Kidney capillary endothelial cell (primary cell): Measurements from ENCODE around the gene GGT5.
A peak's percentile ranks its signal among the peaks of the same experiment; 100 is the strongest.
"Not testable (repeated sequence)": the region's sequence is repeated elsewhere in the genome, so short reads cannot be mapped to it uniquely, and the experiment has no call there.

Experiments used
- DNase-seq: peaks from one replicate; pipeline ENCODE4 v3.0.0-alpha.2; 2018; ENCODE audit warnings: low spot score

The GGT5 gene

GRCh38 chr22:24263479-24263878 is 18.6 kb upstream of the GGT5 start:
- not testable (repeated sequence) for DNase-seq

- DNase-seq: not testable (repeated sequence)
Measured at GRCh38 chr22:24262185-24262749, 17.4 kb upstream of the GGT5 start.

- DNase-seq: peak; percentile 56
Measured at GRCh38 chr22:24259459-24259858, 14.6 kb upstream of the GGT5 start.

- DNase-seq: not testable (repeated sequence)
Measured at GRCh38 chr22:24256736-24257135, 11.9 kb upstream of the GGT5 start.

GRCh38 chr22:24256136-24256535 is 11.3 kb upstream of the GGT5 start:
- not testable (repeated sequence) for DNase-seq

DNA sequence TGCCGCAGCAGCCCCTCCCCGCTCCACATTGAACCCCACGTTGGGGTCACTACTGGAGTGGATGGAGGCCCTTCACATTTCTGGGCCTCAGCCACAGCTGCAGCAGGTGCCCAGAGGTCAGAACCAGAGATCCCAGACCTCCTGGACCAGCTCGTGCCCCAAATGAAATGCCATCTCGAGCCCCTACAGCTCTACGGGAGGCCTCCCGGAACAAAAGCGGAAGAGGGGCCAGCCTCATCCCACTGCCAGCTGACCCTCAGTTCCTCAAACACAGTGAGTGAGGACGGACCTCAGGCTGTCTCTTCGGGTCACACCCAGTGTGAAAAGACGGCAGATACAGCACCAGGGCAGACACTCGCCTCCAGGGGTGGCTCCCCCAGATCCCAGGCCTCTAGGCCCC is 8.2 kb upstream of the GGT5 start:
- DNase-seq: not testable (repeated sequence)

DNA sequence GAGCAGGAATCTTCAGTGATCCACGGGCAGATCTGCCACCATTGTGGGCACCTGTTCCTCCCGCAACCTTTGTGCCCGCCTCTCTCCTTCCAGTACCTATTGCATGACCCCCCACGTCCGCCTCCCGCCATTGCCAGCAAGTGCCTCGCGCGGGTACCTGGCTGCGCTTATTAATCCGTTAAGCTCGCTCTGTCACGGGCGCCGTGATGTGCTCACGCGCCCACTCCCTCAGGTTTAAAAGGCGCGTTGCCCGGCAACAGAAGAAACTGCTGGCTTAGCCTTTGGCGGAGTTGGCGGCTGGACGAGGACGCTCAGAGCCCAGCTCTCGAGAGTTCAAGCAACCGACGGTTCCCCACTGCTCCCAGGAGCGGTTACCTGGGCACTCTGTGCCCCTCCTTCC is 6.4 kb upstream of the GGT5 start:
- DNase-seq: not testable (repeated sequence)

DNA sequence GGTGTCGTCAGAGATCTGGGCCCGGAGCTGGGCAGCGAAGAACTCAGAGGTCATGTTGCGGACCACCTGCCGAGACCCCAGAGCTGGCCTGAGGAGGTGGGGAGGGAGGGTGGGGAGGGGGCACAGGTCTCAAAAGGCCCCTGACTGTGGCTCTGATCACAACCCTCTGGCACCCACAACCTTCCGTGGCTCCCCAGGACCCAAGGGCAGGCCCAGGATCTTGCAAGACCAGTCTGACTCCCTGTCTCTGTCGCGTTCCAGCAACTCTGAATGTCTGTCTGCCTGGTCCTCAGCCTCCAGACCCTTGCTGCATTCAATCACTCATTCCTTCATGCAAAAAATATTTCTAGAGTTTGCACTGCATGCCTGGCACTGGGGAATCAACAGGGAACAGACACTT is 4.5 kb upstream of the GGT5 start:
- DNase-seq: not testable (repeated sequence)

DNA sequence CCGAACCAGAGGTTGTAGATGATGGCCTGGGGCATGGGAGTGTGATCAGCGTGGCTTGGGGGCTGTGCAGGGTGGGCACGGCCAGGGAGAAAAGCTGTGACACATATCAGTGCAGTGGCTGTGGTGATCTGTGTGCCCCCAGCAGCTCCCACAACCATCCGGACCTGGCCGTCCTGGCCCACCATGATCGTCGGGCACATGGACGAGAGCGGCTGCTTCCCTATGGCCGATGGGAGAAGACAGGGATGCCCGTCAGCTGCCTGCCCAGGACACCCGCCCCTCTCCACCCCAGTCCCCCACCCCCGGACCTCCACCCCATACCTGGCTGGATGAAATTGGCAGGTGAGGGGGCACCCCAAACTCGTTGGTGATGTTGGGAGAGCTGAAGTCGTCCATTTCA is 3.7 kb upstream of the GGT5 start:
- DNase-seq: not testable (repeated sequence)

GRCh38 chr22:24247564-24248344 is 2.9 kb upstream of the GGT5 start:
- peak; percentile 84 for DNase-seq

DNA sequence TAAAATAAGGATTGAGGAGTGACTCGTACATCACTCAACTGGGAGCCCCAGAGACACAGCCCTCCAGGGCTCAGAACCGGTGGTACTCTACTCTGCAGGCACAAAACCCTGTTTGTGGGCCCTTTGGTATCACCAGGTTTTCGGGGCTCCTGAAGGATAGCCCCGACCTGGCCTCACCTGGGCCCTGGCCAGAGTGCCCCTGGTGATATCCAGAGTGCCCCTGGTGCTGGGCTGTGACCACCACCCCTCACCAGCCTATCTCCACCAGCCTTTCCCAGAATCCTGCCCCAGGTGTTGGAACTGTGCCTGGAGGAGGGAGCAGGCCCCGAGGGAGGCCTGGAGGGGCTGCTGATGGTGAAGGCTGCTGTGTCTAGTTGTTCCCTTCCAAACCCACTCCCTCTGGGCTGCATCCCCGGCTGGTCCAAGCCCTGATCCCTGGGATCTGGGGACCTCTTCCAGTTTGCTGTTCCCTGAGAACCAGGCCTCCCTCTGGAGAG is 2.2 kb upstream of the GGT5 start:
- DNase-seq: no peak

DNA sequence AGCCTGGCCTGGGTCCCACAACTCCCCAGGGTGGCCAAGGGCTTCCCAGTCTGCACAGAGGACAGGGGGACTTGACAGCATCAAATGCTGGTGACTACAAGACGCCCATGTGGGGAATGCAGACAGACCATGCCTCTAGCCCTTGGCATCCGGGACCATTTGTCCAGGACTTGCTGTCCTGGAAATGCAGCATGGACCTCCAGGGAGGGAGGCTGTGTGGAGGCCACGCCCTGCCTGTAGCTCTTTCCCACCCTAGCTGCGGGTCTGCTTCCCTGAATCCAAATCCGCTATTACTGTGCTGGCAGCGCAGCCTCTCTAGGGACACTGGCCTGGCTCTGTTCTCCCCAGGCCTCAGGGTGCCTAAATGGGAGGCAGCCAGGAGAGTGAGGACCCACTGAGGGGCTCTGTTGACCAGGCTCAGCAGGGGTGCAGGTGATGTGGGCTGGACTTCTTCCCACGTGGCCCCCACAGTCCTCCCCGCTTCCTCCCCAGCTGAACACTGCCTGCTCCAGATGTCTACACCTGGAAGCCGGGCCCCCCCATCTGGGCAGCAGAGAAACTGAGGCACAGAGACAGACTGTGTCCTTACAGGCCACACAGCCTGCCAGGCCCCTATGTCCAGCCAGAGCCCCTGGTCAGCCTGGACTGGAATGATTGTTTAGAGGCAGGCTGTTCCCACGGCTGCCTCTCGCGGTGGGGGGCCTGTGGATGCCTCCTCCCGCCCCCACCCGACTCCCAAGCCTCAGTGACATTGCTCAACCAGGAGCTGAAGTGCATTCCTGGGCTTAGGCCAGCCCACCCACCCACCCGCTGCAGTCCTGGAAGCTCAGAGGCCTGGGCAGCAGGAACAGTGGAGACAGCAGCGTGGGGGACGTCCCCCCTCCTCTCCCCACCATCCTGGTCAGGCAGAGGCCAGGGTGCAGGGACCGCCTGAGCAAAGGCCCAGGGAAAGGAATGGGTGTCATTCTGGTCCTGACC is 991 bp upstream of the GGT5 start:
- DNase-seq: not testable (repeated sequence)

DNA sequence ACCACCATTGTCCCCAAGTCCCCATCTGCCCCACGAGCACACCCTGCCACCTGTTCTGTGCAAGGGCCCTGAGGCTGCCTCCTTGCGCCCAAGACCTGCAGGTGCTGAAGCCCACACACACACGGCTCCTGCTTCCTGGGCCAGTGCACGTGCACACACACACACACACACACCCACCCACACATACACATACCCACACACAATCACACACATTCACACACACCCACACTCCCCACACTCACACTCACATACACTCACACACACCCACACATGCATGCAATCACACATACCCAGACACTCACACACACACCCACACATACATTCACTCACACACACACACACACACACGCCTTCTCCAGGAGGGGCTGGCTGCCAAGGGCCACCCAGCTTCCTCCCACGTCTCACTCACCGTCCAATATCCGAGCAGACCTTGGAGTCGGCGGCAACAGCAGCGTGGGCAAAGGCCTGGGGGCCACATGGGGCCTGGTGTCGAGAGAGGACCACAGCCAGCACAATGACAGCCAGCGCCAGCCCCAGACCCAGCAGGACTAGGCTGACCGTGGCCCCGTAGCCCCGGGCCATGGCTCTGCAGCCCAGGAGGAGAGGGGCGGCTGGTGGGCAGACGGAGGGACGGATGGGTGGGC is 616 bp downstream of the GGT5 start:
- DNase-seq: no peak

GRCh38 chr22:24243417-24243816 is 1.5 kb downstream of the GGT5 start:
- DNase-seq: not testable (repeated sequence)

GRCh38 chr22:24240985-24241692 is 3.7 kb downstream of the GGT5 start:
- DNase-seq: not testable (repeated sequence)

GRCh38 chr22:24240381-24240780 is 4.5 kb downstream of the GGT5 start:
- no peak for DNase-seq

DNA sequence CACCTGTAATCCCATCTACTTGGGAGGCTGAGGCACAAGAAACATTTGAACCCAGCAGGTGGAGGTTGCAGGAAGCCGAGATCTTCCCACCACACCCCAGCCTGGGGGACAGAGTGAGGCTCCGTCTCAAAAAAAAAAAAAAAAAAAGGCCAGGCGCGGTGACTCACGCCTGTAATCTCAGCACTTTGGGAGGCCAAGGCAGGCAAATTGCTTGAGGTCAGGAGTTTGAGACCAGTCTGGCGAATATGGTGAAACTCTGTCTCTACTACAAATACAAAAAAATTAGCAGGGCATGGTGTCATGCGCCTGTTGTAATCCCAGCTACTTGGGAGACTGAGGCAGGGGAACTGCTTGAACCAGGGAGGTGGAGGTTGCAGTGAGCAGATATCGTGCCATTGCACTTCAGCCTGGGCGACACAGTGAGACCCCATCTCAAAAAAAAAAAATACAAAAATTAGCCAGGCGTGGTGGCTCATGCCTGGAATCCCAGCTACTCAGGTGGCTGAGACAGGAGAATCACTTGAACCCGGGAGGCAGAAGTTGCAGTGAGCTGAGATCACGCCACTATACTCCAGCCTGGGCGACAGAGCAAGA is 6.7 kb downstream of the GGT5 start:
- DNase-seq: not testable (repeated sequence)

- no peak for DNase-seq
Measured at GRCh38 chr22:24236656-24237055, 8.2 kb downstream of the GGT5 start.

DNA sequence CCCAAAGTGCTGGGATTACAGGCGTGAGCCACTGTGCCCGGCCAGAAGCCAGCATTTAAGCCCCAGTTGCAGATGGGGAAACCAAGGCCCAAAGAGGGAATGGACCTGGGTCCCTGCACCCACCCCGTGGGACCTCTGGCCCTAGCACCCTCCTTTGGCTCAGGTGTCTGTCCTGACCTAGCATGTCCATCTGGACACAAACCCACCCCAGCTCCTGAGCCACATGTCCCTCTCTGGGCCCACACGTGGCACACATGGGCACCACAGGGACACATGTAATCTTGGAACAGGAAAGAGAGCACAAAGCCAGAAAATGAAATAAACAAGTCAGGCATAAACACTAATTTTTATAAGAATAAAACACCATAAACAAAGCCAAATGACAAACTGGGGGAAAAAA is 9.6 kb downstream of the GGT5 start:
- DNase-seq: no peak

- no peak for DNase-seq
Measured at GRCh38 chr22:24233816-24234215, 11.1 kb downstream of the GGT5 start.

DNA sequence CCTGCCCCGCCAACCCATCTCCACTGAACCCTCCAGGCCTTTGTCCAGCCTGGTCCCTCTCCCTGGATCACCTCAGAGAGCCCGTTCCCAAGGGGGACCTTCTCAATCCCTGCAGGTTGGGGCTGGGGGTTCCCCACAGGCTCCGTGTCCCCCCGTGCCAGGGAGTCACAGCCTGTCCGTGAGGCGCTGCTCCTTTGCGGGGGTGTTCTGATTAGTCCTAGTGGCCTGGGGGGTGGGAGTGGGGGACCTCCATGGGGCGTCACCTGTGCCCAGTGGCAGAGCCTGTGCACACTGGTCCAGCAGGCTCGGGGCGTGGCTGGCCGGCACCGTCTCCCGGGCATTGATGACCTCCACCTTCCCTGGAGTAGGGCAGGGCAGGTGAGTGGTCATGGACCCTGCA is 11.6 kb downstream of the GGT5 start:
- no peak for DNase-seq
